GM21423 (cell line): Measurements from ENCODE around the gene MAGEA8.
"Not testable (repeated sequence)": the region's sequence is repeated elsewhere in the genome, so short reads cannot be mapped to it uniquely, and the experiment has no call there.

Experiments used
- ATAC-seq: cut with Tn5 transposase; IDR thresholded peaks from one replicate; pipeline ENCODE4 v1.9.1; 2021; ENCODE audit warnings: mild to moderate bottlenecking, moderate library complexity; ENCODE audit not compliant: unreplicated experiment

MAGEA8 gene

GRCh38 chrX:149881081-149881711, at the start of gene MAGEA8:
Gene MAGEA8, plus strand, starts transcription at chrX:149881183. Its CDS starts 3,090 bp downstream, at chrX:149884273.
- no peak for ATAC-seq

GRCh38 chrX:149831473-149831872, 49.5 kb upstream of the MAGEA8 start:
- no peak for ATAC-seq

GRCh38 chrX:149836728-149837127, 44.3 kb upstream of the MAGEA8 start:
- not testable (repeated sequence) for ATAC-seq

GRCh38 chrX:149837167-149837566, 43.8 kb upstream of the MAGEA8 start:
- no peak for ATAC-seq

GRCh38 chrX:149837639-149838038, 43.3 kb upstream of the MAGEA8 start:
- ATAC-seq: peak; percentile 95

- ATAC-seq: no peak
Measured at GRCh38 chrX:149841929-149842328, 39.1 kb upstream of the MAGEA8 start.

GRCh38 chrX:149845385-149845784, 35.6 kb upstream of the MAGEA8 start:
- ATAC-seq: no peak

GRCh38 chrX:149846789-149847188, 34.2 kb upstream of the MAGEA8 start:
- ATAC-seq: no peak

GRCh38 chrX:149848855-149849254, 32.1 kb upstream of the MAGEA8 start:
- ATAC-seq: no peak

- ATAC-seq: no peak
Measured at GRCh38 chrX:149849787-149850186, 31.2 kb upstream of the MAGEA8 start.

- ATAC-seq: no peak
Measured at GRCh38 chrX:149851864-149852263, 29.1 kb upstream of the MAGEA8 start.

GRCh38 chrX:149853925-149854324, 27.1 kb upstream of the MAGEA8 start:
- no peak for ATAC-seq

GRCh38 chrX:149858592-149858991, 22.4 kb upstream of the MAGEA8 start:
- no peak for ATAC-seq

GRCh38 chrX:149860445-149860844, 20.5 kb upstream of the MAGEA8 start:
- ATAC-seq: no peak

GRCh38 chrX:149865390-149865789, 15.6 kb upstream of the MAGEA8 start:
- no peak for ATAC-seq

GRCh38 chrX:149867488-149867887, 13.5 kb upstream of the MAGEA8 start:
- no peak for ATAC-seq

GRCh38 chrX:149870840-149871239, 10.1 kb upstream of the MAGEA8 start:
- ATAC-seq: no peak

GRCh38 chrX:149871433-149871832, 9.6 kb upstream of the MAGEA8 start:
- ATAC-seq: no peak

GRCh38 chrX:149871940-149872339, 9.0 kb upstream of the MAGEA8 start:
- ATAC-seq: peak; percentile 100

GRCh38 chrX:149877157-149877556, 3.8 kb upstream of the MAGEA8 start:
- no peak for ATAC-seq

GRCh38 chrX:149877636-149878035, 3.3 kb upstream of the MAGEA8 start:
- ATAC-seq: no peak

GRCh38 chrX:149890828-149891227, 9.8 kb downstream of the MAGEA8 start:
- not testable (repeated sequence) for ATAC-seq

- ATAC-seq: no peak
Measured at GRCh38 chrX:149898554-149898953, 17.6 kb downstream of the MAGEA8 start.
